ENCODE measurements around the gene PLBD1.

Gene PLBD1, protein sequence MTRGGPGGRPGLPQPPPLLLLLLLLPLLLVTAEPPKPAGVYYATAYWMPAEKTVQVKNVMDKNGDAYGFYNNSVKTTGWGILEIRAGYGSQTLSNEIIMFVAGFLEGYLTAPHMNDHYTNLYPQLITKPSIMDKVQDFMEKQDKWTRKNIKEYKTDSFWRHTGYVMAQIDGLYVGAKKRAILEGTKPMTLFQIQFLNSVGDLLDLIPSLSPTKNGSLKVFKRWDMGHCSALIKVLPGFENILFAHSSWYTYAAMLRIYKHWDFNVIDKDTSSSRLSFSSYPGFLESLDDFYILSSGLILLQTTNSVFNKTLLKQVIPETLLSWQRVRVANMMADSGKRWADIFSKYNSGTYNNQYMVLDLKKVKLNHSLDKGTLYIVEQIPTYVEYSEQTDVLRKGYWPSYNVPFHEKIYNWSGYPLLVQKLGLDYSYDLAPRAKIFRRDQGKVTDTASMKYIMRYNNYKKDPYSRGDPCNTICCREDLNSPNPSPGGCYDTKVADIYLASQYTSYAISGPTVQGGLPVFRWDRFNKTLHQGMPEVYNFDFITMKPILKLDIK

DNA sequence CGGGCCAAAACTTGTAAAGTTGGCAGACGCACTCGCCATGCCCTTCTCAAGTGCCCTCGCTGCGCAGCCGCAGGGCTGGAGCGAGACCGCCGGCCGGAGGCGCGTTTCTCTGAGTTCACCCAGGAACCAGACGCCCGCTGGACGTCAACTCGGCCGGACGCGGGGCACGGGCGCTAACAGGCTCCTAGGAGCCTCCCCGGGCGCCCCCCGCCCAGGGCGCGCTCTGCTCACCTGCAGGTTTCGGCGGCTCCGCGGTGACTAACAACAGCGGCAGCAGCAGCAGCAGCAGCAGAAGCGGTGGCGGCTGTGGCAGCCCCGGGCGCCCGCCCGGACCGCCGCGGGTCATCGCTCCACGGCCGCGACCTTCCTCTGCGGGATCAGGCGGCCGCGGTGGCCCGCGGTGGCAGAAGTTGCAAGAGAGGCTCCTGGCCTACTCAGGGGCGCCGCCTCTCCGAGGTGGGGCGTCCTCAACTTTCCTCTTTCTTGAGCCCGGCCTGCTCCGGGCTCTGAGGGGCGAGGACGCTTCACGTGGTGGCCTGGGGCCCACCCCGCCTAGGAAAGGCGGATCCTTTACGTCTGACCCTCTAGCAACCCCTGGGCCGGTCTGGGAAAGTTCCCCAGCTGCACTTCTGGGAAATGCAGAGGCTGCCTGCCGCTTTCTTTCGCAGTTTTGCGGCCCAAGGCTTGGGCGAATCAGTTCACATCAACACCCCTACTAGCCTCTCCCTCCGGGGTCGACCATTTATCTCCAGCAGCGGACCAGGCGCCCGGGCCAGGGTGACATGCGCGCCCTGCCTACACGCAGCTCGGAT, at the start of gene PLBD1:
Gene PLBD1, minus strand, starts transcription at position 533 of the 812 bp plus-strand sequence. Its CDS starts 187 bp downstream, at position 346.
- DNase-seq (ENCODE audit: low read depth), result no peak

GRCh38 chr12:14614704-14615121, 47.0 kb upstream of the PLBD1 start:
- no peak for DNase-seq (ENCODE audit: low read depth)

GRCh38 chr12:14613718-14614117, 46.0 kb upstream of the PLBD1 start:
- DNase-seq (ENCODE audit: low read depth), result no peak

GRCh38 chr12:14612898-14613445, 45.3 kb upstream of the PLBD1 start:
- no peak for DNase-seq (ENCODE audit: low read depth)

GRCh38 chr12:14612250-14612649, 44.6 kb upstream of the PLBD1 start:
- DNase-seq (ENCODE audit: low read depth), result no peak

GRCh38 chr12:14611640-14612203, 44.0 kb upstream of the PLBD1 start:
- DNase-seq (ENCODE audit: low read depth), result no peak

GRCh38 chr12:14607568-14607967, 39.9 kb upstream of the PLBD1 start:
- no peak for DNase-seq (ENCODE audit: low read depth)

DNA sequence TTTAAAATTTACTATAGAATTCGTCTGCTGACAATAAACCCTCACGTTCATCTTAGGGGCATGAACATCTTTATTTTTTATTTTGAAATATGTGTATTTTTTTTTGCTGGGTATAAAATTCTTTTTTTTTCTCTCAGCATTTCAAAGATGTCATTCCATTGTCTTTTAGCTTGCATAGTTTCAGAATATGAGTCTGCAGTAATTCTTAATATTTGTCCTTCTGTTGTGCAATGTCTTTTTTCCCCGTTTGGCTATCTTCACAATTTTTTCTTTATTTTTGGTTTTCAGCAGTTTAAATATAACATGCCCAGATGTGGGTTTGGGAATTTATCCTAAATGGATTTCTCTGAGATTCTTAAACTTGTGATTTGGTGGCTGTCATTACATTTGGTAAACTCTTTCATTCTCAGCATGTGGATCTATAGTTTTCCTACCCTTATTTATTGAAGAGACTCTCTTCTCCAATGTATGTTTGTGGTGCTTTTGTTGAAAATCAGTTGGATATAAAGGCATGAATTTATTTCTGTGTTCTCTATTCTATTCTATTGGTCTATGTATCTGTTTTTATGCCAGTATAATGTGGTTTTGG, 37.8 kb upstream of the PLBD1 start:
- no peak for DNase-seq (ENCODE audit: low read depth)

GRCh38 chr12:14601692-14602478, 34.2 kb upstream of the PLBD1 start:
- DNase-seq (ENCODE audit: low read depth), result no peak

GRCh38 chr12:14597480-14597879, 29.8 kb upstream of the PLBD1 start:
- DNase-seq (ENCODE audit: low read depth), result no peak

DNA sequence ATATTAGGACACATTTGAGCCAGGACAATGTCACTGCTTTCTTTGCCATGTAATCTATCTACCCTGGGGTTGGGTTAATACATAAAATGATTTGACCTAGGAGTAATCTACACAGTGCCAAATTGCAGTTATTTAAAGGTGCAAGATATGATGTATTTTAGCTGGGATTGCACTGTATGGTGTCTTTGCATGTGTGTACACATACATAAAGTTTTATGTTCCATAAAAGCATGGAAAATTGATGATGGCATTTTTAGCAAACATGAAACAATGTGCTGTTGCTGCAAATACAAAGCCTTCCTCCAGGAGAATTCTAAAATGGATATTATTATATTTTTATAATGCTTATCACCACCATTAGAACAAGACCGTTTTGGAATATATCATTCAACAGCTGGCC, 24.0 kb upstream of the PLBD1 start:
- no peak for DNase-seq (ENCODE audit: low read depth)

DNA sequence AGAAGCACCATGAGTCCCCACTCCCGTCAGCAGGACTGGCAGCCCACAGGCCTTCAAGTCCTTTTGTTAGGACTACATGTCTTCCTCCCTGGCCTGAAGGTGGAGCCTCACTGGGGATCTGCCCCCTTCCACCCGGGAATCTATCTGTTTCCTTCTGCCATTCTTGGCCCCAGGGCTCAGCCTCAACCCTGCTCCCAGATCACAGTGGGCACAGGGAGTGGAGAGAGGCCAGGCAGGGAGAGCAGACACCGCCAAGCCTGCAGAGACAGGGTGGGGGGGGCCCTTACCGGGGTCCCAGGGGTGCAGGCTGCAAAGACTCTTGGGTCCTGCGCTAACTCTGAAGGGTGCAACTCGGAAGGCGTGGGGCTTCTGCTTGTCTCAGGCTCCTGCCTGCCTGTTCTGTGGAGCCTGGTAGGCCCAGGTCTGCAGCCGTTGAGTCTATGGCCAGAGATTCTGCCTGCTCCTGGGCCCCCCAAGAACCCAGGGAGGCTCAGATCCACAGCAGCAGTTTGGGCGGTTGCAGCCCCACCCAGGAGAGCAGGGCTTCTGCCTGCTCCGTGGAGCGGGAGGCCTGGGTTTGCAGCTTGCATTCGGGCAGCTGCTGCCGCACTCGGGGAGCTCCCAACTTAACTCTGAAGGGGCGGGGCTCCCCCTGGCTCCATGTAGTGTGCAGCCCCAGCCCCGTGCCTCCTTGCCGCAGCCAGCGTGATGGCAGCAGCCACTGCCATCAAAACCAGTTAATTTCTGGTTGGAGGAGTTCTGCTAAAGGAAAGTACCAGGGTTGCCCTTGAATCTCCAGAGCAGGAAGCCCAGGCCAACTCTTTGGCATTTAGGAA, 21.7 kb upstream of the PLBD1 start:
- DNase-seq (ENCODE audit: low read depth), result no peak

GRCh38 chr12:14588571-14588970, 20.9 kb upstream of the PLBD1 start:
- no peak for DNase-seq (ENCODE audit: low read depth)

DNA sequence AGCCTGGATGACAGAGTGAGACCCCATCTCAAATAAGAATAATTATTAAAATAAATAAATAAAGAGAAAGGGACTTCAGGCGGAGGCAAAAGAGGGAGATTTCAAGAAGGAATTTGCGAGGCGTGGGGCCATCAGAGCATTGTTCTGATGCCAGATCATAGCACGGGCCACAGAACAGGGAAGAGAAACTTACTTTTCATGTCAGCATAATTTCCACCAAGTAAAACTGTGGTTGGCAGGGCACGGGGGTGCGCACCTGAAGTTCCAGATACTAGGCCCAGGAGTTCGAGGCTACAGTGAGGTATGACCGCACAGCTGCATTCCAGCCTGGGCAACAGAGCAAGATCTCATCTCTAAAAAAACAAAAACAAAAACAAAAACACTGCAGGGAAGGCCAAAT, 11.0 kb upstream of the PLBD1 start:
- DNase-seq (ENCODE audit: low read depth), result no peak

DNA sequence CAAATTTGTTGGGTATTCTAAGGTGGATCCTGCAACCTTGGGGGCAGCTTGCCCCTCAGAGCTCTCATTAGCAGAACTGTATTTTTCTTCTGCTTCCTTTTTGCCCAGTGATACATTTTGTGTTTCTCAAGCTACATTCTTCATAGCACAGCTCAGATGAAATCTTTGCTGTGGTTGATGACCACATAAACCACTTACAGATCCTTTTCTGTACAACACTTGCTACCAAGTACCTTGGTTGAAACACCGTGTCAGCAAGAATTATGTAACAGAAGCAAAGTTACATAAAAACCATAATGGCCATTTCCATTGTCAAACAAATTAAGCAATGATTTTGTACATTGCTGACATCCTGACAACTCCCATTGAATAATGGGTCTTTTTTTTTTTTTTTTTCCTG, 9.7 kb upstream of the PLBD1 start:
- no peak for DNase-seq (ENCODE audit: low read depth)

- DNase-seq (ENCODE audit: low read depth), result no peak
Measured at GRCh38 chr12:14576896-14577295, 9.2 kb upstream of the PLBD1 start.

GRCh38 chr12:14575585-14575984, 7.9 kb upstream of the PLBD1 start:
- no peak for DNase-seq (ENCODE audit: low read depth)

DNA sequence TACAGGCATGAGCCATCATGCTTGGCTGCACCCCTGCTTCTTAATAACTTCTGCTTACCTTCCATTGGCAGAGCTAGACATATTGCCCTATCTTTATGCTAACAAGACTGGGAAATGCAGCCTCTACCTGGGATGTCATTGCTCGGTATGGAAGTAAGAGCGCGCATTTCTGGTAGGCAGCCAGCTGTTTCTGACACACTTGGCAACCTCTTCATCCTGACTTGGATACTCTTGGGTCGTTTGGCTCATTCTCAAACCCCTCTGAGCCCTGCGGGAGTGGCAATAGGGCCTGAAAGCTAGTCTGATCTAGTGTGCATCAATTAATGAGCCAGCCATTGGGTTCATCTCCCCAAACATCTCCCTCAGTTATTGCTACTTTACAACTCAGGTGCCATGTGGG, 5.4 kb upstream of the PLBD1 start:
- DNase-seq (ENCODE audit: low read depth), result no peak

DNA sequence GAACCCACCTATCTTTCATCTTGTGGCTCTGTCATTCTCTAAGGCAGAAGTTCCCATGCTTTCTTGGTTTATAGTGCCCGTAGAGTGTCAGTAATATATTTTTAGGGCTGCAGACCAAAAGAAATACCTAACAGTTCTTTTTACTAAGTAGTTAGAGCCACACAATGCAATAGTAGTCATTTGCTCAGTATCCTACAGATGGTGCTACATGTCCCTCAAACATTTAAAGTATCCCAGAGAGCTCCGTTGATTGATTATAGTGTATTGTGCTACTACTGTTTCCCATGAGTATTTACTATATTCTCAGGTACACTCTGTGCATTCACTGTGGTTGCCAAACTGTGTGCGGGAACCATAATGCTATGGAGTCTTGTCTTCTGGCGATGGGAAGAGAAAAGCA, 4.7 kb upstream of the PLBD1 start:
- no peak for DNase-seq (ENCODE audit: low read depth)

DNA sequence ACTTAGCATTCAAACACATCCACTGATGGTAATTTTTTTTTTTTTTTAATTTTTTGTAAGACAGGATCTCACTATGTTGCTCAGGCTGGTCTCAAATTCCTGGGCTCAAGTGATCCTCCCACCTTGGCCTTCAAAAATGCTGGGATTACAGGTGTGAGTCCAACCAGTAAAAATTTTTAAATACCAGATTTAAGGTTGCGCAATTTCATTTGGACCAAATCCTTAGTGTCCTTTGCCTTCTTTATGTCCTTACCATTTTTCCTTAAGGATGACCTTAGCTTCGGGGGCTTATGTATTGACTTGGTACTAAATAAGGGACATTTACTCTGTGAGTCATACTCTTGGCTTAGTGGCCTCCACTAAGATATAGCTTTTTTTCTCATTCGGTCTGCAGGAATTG, 4.1 kb upstream of the PLBD1 start:
- no peak for DNase-seq (ENCODE audit: low read depth)
